ENCODE data around the gene EEFSEC.

GRCh38 chr3:128296469-128297251, 143.4 kb downstream of the EEFSEC start:
- TF ChIP-seq CTCF (IDR thresholded peaks at IDR 0.05; ENCODE audit: low read depth, low read length) (no peak), MAX (IDR thresholded peaks at IDR 0.05; ENCODE audit: low read depth, low read length) (no peak), POLR2A (IDR thresholded peaks at IDR 0.05; ENCODE audit: extremely low read depth, insufficient read length) (no peak)

Measured in NB4 (cell line).